H9 (cell line): ENCODE results near the gene NEK7. TPM values are rescaled to one million over a fixed set of nuclear protein-coding genes. Genes with fewer than 3 reads are reported as not detected.

Experiments used
- DNase-seq: peaks from one replicate; pipeline ENCODE4 v3.0.0-alpha.2; 2017
- H2AFZ ChIP-seq: one replicate; pipeline ENCODE4 v1.6.1; 2013; ENCODE audit warnings: mild to moderate bottlenecking, low read length, control low read depth, moderate library complexity
- H2AK5ac ChIP-seq: 2 replicates; pipeline ENCODE4 v1.6.1; 2013; ENCODE audit warnings: low read length, control low read depth, mixed read lengths; ENCODE audit not compliant: insufficient read length
- H2BK120ac ChIP-seq: one replicate; pipeline ENCODE4 v1.6.1; 2013; ENCODE audit warnings: low read depth, mild to moderate bottlenecking, low read length, control low read depth, inconsistent platforms; ENCODE audit not compliant: poor library complexity, severe bottlenecking
- H2BK12ac ChIP-seq: 2 replicates; pipeline ENCODE4 v1.6.1; 2013; ENCODE audit warnings: low read length, control low read depth, mixed read lengths, low read depth; ENCODE audit not compliant: insufficient read length
- H2BK15ac ChIP-seq: 2 replicates; pipeline ENCODE4 v1.6.1; 2013; ENCODE audit warnings: low read depth, low read length, control low read depth
- H2BK20ac ChIP-seq: one replicate; pipeline ENCODE4 v1.6.1; 2013; ENCODE audit warnings: low read depth, mild to moderate bottlenecking, low read length, control low read depth, inconsistent platforms; ENCODE audit not compliant: poor library complexity, severe bottlenecking
- H2BK5ac ChIP-seq: 2 replicates; pipeline ENCODE4 v1.6.1; 2013; ENCODE audit warnings: low read length, control low read depth, mixed read lengths; ENCODE audit not compliant: insufficient read length
- H3K14ac ChIP-seq: 2 replicates; pipeline ENCODE4 v1.6.1; 2013; ENCODE audit warnings: low read length, control low read depth; ENCODE audit not compliant: insufficient read depth
- H3K18ac ChIP-seq: 2 replicates; pipeline ENCODE4 v1.6.1; 2013; ENCODE audit warnings: low read depth, mild to moderate bottlenecking, mixed read lengths, low read length, control low read depth; ENCODE audit not compliant: insufficient read length
- H3K23ac ChIP-seq: 2 replicates; pipeline ENCODE4 v1.6.1; 2013; ENCODE audit warnings: low read length, control low read depth, mixed read lengths, low read depth; ENCODE audit not compliant: insufficient read length
- H3K23me2 ChIP-seq: 2 replicates; pipeline ENCODE4 v1.6.1; 2013; ENCODE audit warnings: low read depth, mild to moderate bottlenecking, mixed read lengths, low read length, control low read depth; ENCODE audit not compliant: insufficient read length, poor library complexity, severe bottlenecking
- H3K27ac ChIP-seq: 2 replicates; pipeline ENCODE4 v1.5.1; 2013; ENCODE audit warnings: low read length, control low read depth, mixed read lengths, low read depth; ENCODE audit not compliant: insufficient read length
- H3K27me3 ChIP-seq: 2 replicates; pipeline ENCODE4 v1.6.1; 2013; ENCODE audit warnings: low read length, control low read depth, inconsistent platforms; ENCODE audit not compliant: insufficient read depth
- H3K4ac ChIP-seq: 2 replicates; pipeline ENCODE4 v1.6.1; 2013; ENCODE audit warnings: low read depth, mild to moderate bottlenecking, control low read depth, inconsistent platforms, low read length, moderate library complexity
- H3K4me1 ChIP-seq: 2 replicates; pipeline ENCODE4 v1.6.1; 2013; ENCODE audit warnings: low read length, control low read depth, inconsistent platforms; ENCODE audit not compliant: insufficient read depth
- H3K4me2 ChIP-seq: 2 replicates; pipeline ENCODE4 v1.6.1; 2013; ENCODE audit warnings: low read length, control low read depth, mixed read lengths; ENCODE audit not compliant: insufficient read length, insufficient read depth
- H3K56ac ChIP-seq: 2 replicates; pipeline ENCODE4 v1.6.1; 2013; ENCODE audit warnings: low read depth, mild to moderate bottlenecking, mixed read lengths, low read length, control low read depth; ENCODE audit not compliant: insufficient read length
- H3K79me1 ChIP-seq: 2 replicates; pipeline ENCODE4 v1.6.1; 2013; ENCODE audit warnings: low read depth, mild to moderate bottlenecking, moderate library complexity, low read length, control low read depth, inconsistent platforms; ENCODE audit not compliant: insufficient read depth, poor library complexity, severe bottlenecking
- H3K79me2 ChIP-seq: 2 replicates; pipeline ENCODE4 v1.6.1; 2013; ENCODE audit warnings: low read length, control low read depth, inconsistent platforms; ENCODE audit not compliant: insufficient read depth
- H3K9ac ChIP-seq: 2 replicates; pipeline ENCODE4 v1.6.1; 2013; ENCODE audit warnings: low read length, control low read depth, mixed read lengths; ENCODE audit not compliant: insufficient read length; ENCODE audit errors: extremely low read depth
- H3K9me3 ChIP-seq: one replicate; pipeline ENCODE4 v1.6.1; 2013; ENCODE audit warnings: low read depth, low read length, inconsistent platforms; ENCODE audit not compliant: control insufficient read depth
- H3T11ph ChIP-seq: one replicate; pipeline ENCODE4 v1.6.1; 2013; ENCODE audit warnings: mild to moderate bottlenecking, low read length, control low read depth, inconsistent platforms
- H4K20me1 ChIP-seq: one replicate; pipeline ENCODE4 v1.6.1; 2013; ENCODE audit not compliant: control insufficient read depth, insufficient read length, insufficient read depth
- H4K5ac ChIP-seq: 2 replicates; pipeline ENCODE4 v1.6.1; 2013; ENCODE audit warnings: low read depth, mild to moderate bottlenecking, mixed read lengths, low read length, control low read depth; ENCODE audit not compliant: insufficient read length
- H4K8ac ChIP-seq: replicated peaks from 2 replicates; pipeline ENCODE4 v1.6.1; 2013; ENCODE audit warnings: low read length, control low read depth, mixed read lengths, low read depth; ENCODE audit not compliant: insufficient read length
- H4K91ac ChIP-seq: 2 replicates; pipeline ENCODE4 v1.6.1; 2013; ENCODE audit warnings: low read depth, mild to moderate bottlenecking, moderate library complexity, mixed read lengths, low read length, control low read depth; ENCODE audit not compliant: insufficient read length
- H3K27ac Mint-ChIP-seq, 3 experiments: 2 replicates in 2 of 3; 3 replicates in 1 of 3; pipeline ENCODE4 v1.8.0; 2020 to 2021; ENCODE audit warnings: mixed read lengths in 3 of 3, mild to moderate bottlenecking in 1 of 3, moderate library complexity in 1 of 3
- H3K27me3 Mint-ChIP-seq: 2 replicates; pipeline ENCODE4 v1.8.0; 2021; ENCODE audit warnings: low read depth, mild to moderate bottlenecking, moderate library complexity, mixed read lengths
- H3K36me3 Mint-ChIP-seq, 3 experiments: 2 replicates in 2 of 3; 3 replicates in 1 of 3; pipeline ENCODE4 v1.8.0; 2020 to 2021; ENCODE audit warnings: low read depth in 3 of 3, mixed read lengths in 3 of 3; ENCODE audit not compliant: insufficient read depth in 1 of 3
- H3K4me1 Mint-ChIP-seq, 2 experiments: 2 replicates each; pipeline ENCODE4 v1.8.0; 2020; ENCODE audit warnings: mixed read lengths in 2 of 2
- H3K4me3 Mint-ChIP-seq, 2 experiments: 2 replicates in 1 of 2; 3 replicates in 1 of 2; pipeline ENCODE4 v1.8.0; 2020 to 2021; ENCODE audit warnings: mild to moderate bottlenecking in 2 of 2, mixed read lengths in 2 of 2, moderate library complexity in 1 of 2
- H3K9me3 Mint-ChIP-seq, 2 experiments: 2 replicates in 1 of 2; 3 replicates in 1 of 2; pipeline ENCODE4 v1.8.0; 2020; ENCODE audit warnings: mild to moderate bottlenecking in 2 of 2, mixed read lengths in 2 of 2, moderate library complexity in 1 of 2
- CTCF ChIP-seq: fragments of 200-600 bp; sonication (generic); conservative IDR thresholded peaks from 3 replicates; pipeline ENCODE4 v1.8.0; 2021; ENCODE audit warnings: antibody characterized with exemption, mild to moderate bottlenecking
- WGBS: extraction: QIAGEN DNeasy Blood & Tissue Kit; methylation state at CpG from one replicate; pipeline ENCODE4 v1.1.7; 2013; ENCODE audit warnings: missing lambda C conversion rate, low lambda C conversion rate, mixed read lengths; ENCODE audit not compliant: insufficient read length; ENCODE audit errors: extremely low coverage; 5-methylcytosine and 5-hydroxymethylcytosine counted together
- total RNA-seq: library from RNA; stranded (reverse); gene quantifications from 2 replicates; pipeline ENCODE4 v1.2.1, GENCODE V29; 2021

The NEK7 gene
- total RNA-seq, 1 experiment from 2014 or later, result 9.6 TPM

GRCh38 chr1:198232940-198233675 is 76.3 kb downstream of the NEK7 start:
- Histone ChIP-seq H3K23me2 (no peaks in the 10 kb centered on the region), H3K4ac (no peak overlapping the region), H3K9ac (no peak overlapping the region), H3K79me2 (no peaks in the 10 kb centered on the region; the same call in 1 of the 2 replicates), H3K27me3 (no peaks in the 10 kb centered on the region), H3K18ac (no peak overlapping the region), H2BK15ac (no peak overlapping the region), H4K20me1 (no peaks in the 10 kb centered on the region), H3K14ac (no peak overlapping the region), H3K9me3 (no peaks in the 10 kb centered on the region), H3T11ph (no peak overlapping the region), H3K79me1 (no peaks in the 10 kb centered on the region), H2BK20ac (no peak overlapping the region), H3K27ac (no peak overlapping the region), H2BK120ac (no peak overlapping the region), H3K23ac (no peak overlapping the region), H3K4me1 (peaks cover 3% of the 10 kb centered on the region; the same call in 1 of the 2 replicates), H4K8ac (no peak overlapping the region), H3K4me2 (no peak overlapping the region), H2BK5ac (no peak overlapping the region), H2AFZ (no peak overlapping the region), H3K56ac (no peak overlapping the region), H4K5ac (no peak overlapping the region), H4K91ac (no peak overlapping the region), H2BK12ac (no peak overlapping the region), H2AK5ac (no peak overlapping the region)
- peaks cover 26 to 35% of the 10 kb centered on the region in 2 experiments for H3K4me1 Mint-ChIP-seq
- no peaks in the 10 kb centered on the region for H3K27me3 Mint-ChIP-seq
- no peak overlapping the region for H3K27ac Mint-ChIP-seq
- no peak for DNase-seq
- H3K36me3 Mint-ChIP-seq, result peaks cover 0 to 2% (median 0%) of the 10 kb centered on the region in 3 experiments; a peak in 1 of 7 replicates
- no peak for TF ChIP-seq CTCF
- no CpG with 5 or more reads among the region's 3 CpGs for WGBS
- H3K4me3 Mint-ChIP-seq, result no peak overlapping the region
- no peaks in the 10 kb centered on the region for H3K9me3 Mint-ChIP-seq
